GM12878 (cell line): ENCODE measurements around the gene SPATA46. TPM values are rescaled to one million over a fixed set of nuclear protein-coding genes. Genes with fewer than 3 reads are reported as not detected.

Source experiments
- ATAC-seq: fragments of 200-7000 bp; cut with Tn5 transposase; 3 replicates; pipeline ENCODE4 v1.9.1; 2020; ENCODE audit warnings: mild to moderate bottlenecking, moderate library complexity
- BruUV-seq: library from RNA; stranded (reverse); fragments of 400-500 nt; replicated peaks from 2 replicates; lab custom pipeline; 2021; lab: Mats Ljungman, UMichigan
- CTCF ChIA-PET: fragments of 300-600 bp; sonication (Branson Sonifier 250); formaldehyde crosslinking; extraction: SDS; loops from one replicate; lab custom pipeline; 2021; ENCODE audit warnings: inconsistent platforms; lab: Yijun Ruan, JAX
- POLR2A ChIA-PET: fragments of 350-600 bp; formaldehyde crosslinking; extraction: SDS; loops from one replicate; lab custom pipeline; 2021; ENCODE audit warnings: inconsistent platforms; lab: Charles Lee
- RAD21 ChIA-PET: fragments of 300-600 bp; sonication (Branson Sonifier 250); formaldehyde crosslinking; loops from one replicate; lab custom pipeline; 2023; ENCODE audit warnings: antibody characterized with exemption; ENCODE audit not compliant: unreplicated experiment; lab: Charles Lee
- SMC1A ChIA-PET: fragments of 300-600 bp; sonication (Branson Sonifier 250); formaldehyde crosslinking; loops from one replicate; lab custom pipeline; 2023; ENCODE audit not compliant: unreplicated experiment, uncharacterized antibody; lab: Charles Lee
- DNase-seq: peaks from one replicate; pipeline ENCODE4 v3.0.0-alpha.2; 2011; ENCODE audit warnings: low read depth, low spot score
- FAIRE-seq: peaks from 3 replicates; lab custom pipeline; 2011; peaks lifted over from hg19 to GRCh38; lab: Jason Lieb, UNC
- H2AFZ ChIP-seq: 2 replicates; pipeline ENCODE4 v1.6.0; 2011; ENCODE audit warnings: low read depth, low read length, control low read depth; ENCODE audit not compliant: control insufficient read depth
- H3K27ac ChIP-seq: 2 replicates; pipeline ENCODE4 v1.5.1; 2011; ENCODE audit warnings: control low read depth; ENCODE audit not compliant: control insufficient read depth, insufficient read depth
- H3K27me3 ChIP-seq, 2 experiments: replicated peaks in 1 of 2; 2 replicates each; pipeline versions ENCODE4 v1.6.0 to v1.6.1; 2011; ENCODE audit warnings: low read length in 1 of 2; ENCODE audit not compliant: control insufficient read depth in 2 of 2, insufficient read depth in 2 of 2
- H3K36me3 ChIP-seq, 2 experiments: 2 replicates each; pipeline ENCODE4 v1.5.1; 2011; ENCODE audit warnings: low read length in 1 of 2; ENCODE audit not compliant: control insufficient read depth in 2 of 2, insufficient read depth in 2 of 2
- H3K4me1 ChIP-seq: 2 replicates; pipeline ENCODE4 v1.6.1; 2011; ENCODE audit warnings: mild to moderate bottlenecking, low read length, moderate library complexity, mixed read lengths; ENCODE audit not compliant: control insufficient read depth, insufficient read depth
- H3K4me2 ChIP-seq: 2 replicates; pipeline ENCODE4 v1.6.0; 2011; ENCODE audit warnings: control low read depth; ENCODE audit not compliant: control insufficient read depth, insufficient read depth
- H3K4me3 ChIP-seq: fragments of 200-600 bp; sonication (generic); 2 replicates; pipeline ENCODE4 v1.5.1; 2016
- H3K79me2 ChIP-seq: 2 replicates; pipeline ENCODE4 v1.6.0; 2011; ENCODE audit warnings: low read length; ENCODE audit not compliant: control insufficient read depth, insufficient read depth
- H3K9ac ChIP-seq: 2 replicates; pipeline ENCODE4 v1.8.0; 2011; ENCODE audit warnings: low read length, control low read depth, mixed read lengths; ENCODE audit not compliant: control insufficient read depth, insufficient read depth
- H3K9me3 ChIP-seq: replicated peaks from 3 replicates; pipeline ENCODE4 v1.5.1; 2011; ENCODE audit warnings: mild to moderate bottlenecking, low read length; ENCODE audit not compliant: control insufficient read depth, insufficient read depth
- H4K20me1 ChIP-seq: 2 replicates; pipeline ENCODE4 v1.6.0; 2011; ENCODE audit not compliant: control insufficient read depth, insufficient read depth
- ASH2L ChIP-seq: fragments of 300-600, 200-600 bp; sonication (generic); IDR thresholded peaks from 2 replicates; pipeline ENCODE4 v1.6.1; 2017; ENCODE audit warnings: low read depth, mild to moderate bottlenecking, borderline replicate concordance
- CHD2 ChIP-seq: IDR thresholded peaks from 2 replicates; pipeline ENCODE4 v1.6.1; 2011; ENCODE audit warnings: low read depth, low read length, improper control_type of control experiment, borderline replicate concordance
- E4F1 ChIP-seq: fragments of 450-650 bp; IDR thresholded peaks from 2 replicates; pipeline ENCODE4 v1.6.1; 2018; ENCODE audit warnings: borderline replicate concordance, mild to moderate bottlenecking; ENCODE audit not compliant: partially characterized antibody
- EP300 ChIP-seq, 2 experiments: fragments of 150-350 bp in 1 of 2; IDR thresholded peaks; 2 replicates each; pipeline ENCODE4 v1.6.1; 2011 to 2012; ENCODE audit warnings: low read depth in 2 of 2, low read length in 2 of 2, borderline replicate concordance in 1 of 2, improper control_type of control experiment in 1 of 2, inconsistent platforms in 1 of 2; ENCODE audit not compliant: control insufficient read depth in 1 of 2
- FOXM1 ChIP-seq: IDR thresholded peaks from 2 replicates; pipeline ENCODE4 v1.6.1; 2012; ENCODE audit warnings: low read depth, mild to moderate bottlenecking, inconsistent platforms, low read length, moderate library complexity
- NBN ChIP-seq: fragments of 450-650 bp; IDR thresholded peaks from 2 replicates; pipeline ENCODE4 v1.6.1; 2016
- POLR2AphosphoS2 ChIP-seq: IDR thresholded peaks from 2 replicates; pipeline ENCODE4 v1.6.1; 2011; ENCODE audit warnings: low read depth, mild to moderate bottlenecking, low read length, improper control_type of control experiment, moderate library complexity
- POU2F2 ChIP-seq: IDR thresholded peaks from 3 replicates; pipeline ENCODE4 v1.6.1; 2011; ENCODE audit warnings: low read depth, mild to moderate bottlenecking, low read length, borderline replicate concordance
- SUPT20H ChIP-seq: IDR thresholded peaks from 2 replicates; pipeline ENCODE4 v1.6.1; 2011; ENCODE audit warnings: low read depth, mild to moderate bottlenecking, low read length, moderate library complexity, borderline replicate concordance; ENCODE audit not compliant: control insufficient read depth
- YBX1 ChIP-seq: fragments of 450-650 bp; IDR thresholded peaks from 2 replicates; pipeline ENCODE4 v1.6.1; 2016; ENCODE audit warnings: antibody characterized with exemption
- ZNF207 ChIP-seq: fragments of 450-650 bp; IDR thresholded peaks from 2 replicates; pipeline ENCODE4 v1.6.1; 2014; ENCODE audit warnings: antibody characterized with exemption, mild to moderate bottlenecking, borderline replicate concordance
- ZNF217 ChIP-seq: fragments of 450-650 bp; IDR thresholded peaks from 2 replicates; pipeline ENCODE4 v1.6.1; 2017; ENCODE audit warnings: antibody characterized with exemption, mild to moderate bottlenecking
- ZNF274 ChIP-seq: IDR thresholded peaks from one replicate; pipeline ENCODE4 v1.8.0; 2011; ENCODE audit not compliant: insufficient read length, insufficient read depth
- WGBS: methylation state at CpG from one replicate; pipeline ENCODE4 v1.1.6; 2016; ENCODE audit warnings: low lambda C conversion rate; ENCODE audit not compliant: insufficient replicate concordance, insufficient coverage; ENCODE audit errors: missing lambda C conversion rate; 5-methylcytosine and 5-hydroxymethylcytosine counted together
- in situ Hi-C: fragments of 300-500 bp; cut with MboI; formaldehyde crosslinking; loops from 9 replicates; pipeline ENCODE4 v1.14.3; 2018; ENCODE audit warnings: mixed read lengths
- intact Hi-C: fragments of 100-400 bp; cut with micrococcal nuclease; formaldehyde crosslinking; loops from one replicate; pipeline ENCODE4 v1.14.2; 2022; ENCODE audit not compliant: unreplicated experiment
- polyA plus RNA-seq, 11 experiments: library from polyadenylated mRNA; depleted of rRNA in 4 of 11; unstranded in 6 of 11; stranded (reverse) in 5 of 11; fragments of >200 nt; fragmentation: Nextera tagmentation in 4 of 11; fragmentation: Illumina TruSeq in 1 of 11; extraction: Ambion mirVana in 4 of 11; extraction: Trizol in 1 of 11; gene quantifications; 1 replicate in 1 of 11; 2 replicates in 10 of 11; pipeline versions ENCODE4 v1.2.1 to v1.2.3, GENCODE V29; 2011 to 2016; ENCODE audit warnings: inconsistent platforms in 2 of 11, missing spikeins in 2 of 11, low read depth in 1 of 11
- total RNA-seq, 4 experiments: library from RNA; depleted of rRNA in 3 of 4; stranded (reverse); fragments of >200 nt in 3 of 4; fragmentation: Illumina TruSeq in 1 of 4; extraction: Trizol in 1 of 4; gene quantifications; 2 replicates each; pipeline versions ENCODE4 v1.2.1 to v1.2.3, GENCODE V29; 2013 to 2021
- TF ChIP-seq, protein P1 (sequence below): IDR thresholded peaks from 2 replicates; pipeline ENCODE4 v1.6.1; 2011; ENCODE audit warnings: low read depth, mild to moderate bottlenecking, low read length, moderate library complexity, borderline replicate concordance; ENCODE audit errors: extremely low read depth
- TF ChIP-seq, protein P2 (sequence below): IDR thresholded peaks from 2 replicates; pipeline ENCODE4 v1.6.1; 2012; ENCODE audit warnings: low read depth, low read length, improper control_type of control experiment
- TF ChIP-seq, protein P3 (sequence below): fragments of 450-650 bp; IDR thresholded peaks from 2 replicates; pipeline ENCODE4 v1.6.1; 2017; ENCODE audit warnings: borderline replicate concordance

Gene SPATA46
- total and polyA plus RNA-seq, 10 of the 15 experiments (the other 5 are each of a cell fraction or from before 2014, with no cell fraction given), result not detected

DNA sequence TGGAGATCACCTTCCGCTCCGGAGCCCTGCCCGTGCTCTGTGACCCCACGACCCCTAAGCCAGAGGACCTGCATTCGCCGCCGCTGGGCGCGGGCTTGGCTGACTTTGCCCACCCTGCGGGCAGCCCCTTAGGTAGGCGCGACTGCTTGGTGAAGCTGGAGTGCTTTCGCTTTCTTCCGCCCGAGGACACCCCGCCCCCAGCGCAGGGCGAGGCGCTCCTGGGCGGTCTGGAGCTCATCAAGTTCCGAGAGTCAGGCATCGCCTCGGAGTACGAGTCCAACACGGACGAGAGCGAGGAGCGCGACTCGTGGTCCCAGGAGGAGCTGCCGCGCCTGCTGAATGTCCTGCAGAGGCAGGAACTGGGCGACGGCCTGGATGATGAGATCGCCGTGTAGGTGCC is 9.6 kb downstream of the SPATA46 start:
- no TSS peak for BruUV-seq
- Histone ChIP-seq H3K9me3 (no peaks in the 10 kb centered on the region), H3K4me3 (no peak overlapping the region), H3K4me2 (no peak overlapping the region), H3K27me3 (no peaks in the 10 kb centered on the region), H3K9ac (no peak overlapping the region), H3K36me3 (no peaks in the 10 kb centered on the region), H3K79me2 (no peaks in the 10 kb centered on the region), H3K27ac (no peak overlapping the region), H4K20me1 (no peaks in the 10 kb centered on the region), H2AFZ (no peak overlapping the region), H3K4me1 (peaks cover under 1% of the 10 kb centered on the region; the same call in 1 of the 2 replicates)
- FAIRE-seq (no peak), DNase-seq (no peak), ATAC-seq (no peak)
- ChIA-PET POLR2A (no interaction called here), CTCF (no interaction called here), SMC1A (interaction anchor here (1.1 to 1.4 kb wide), 2 partner anchors 20 to 24 kb away, joined by 3 to 5 read pairs; no protein-coding TSS in a partner anchor), RAD21 (interaction anchor here (1.1 to 1.9 kb wide), 2 partner anchors 9 to 15 kb away, joined by 3 to 5 read pairs; no protein-coding TSS in a partner anchor)
- intact Hi-C loops, result no loop called here
- WGBS, result 65% methylated on average over 35 of the region's 36 CpGs
- in situ Hi-C loops, result no loop called here
- TF ChIP-seq EP300 (IDR thresholded peaks at IDR 0.05; ENCODE audit: borderline replicate concordance in 1 of 2, control insufficient read depth in 1 of 2, low read depth in 2 of 2, low read length in 2 of 2), result no peak
- no peak for TF ChIP-seq CHD2
- TF ChIP-seq, protein P1, sequence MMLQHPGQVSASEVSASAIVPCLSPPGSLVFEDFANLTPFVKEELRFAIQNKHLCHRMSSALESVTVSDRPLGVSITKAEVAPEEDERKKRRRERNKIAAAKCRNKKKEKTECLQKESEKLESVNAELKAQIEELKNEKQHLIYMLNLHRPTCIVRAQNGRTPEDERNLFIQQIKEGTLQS, result no peak
- TF ChIP-seq ZNF274, result no peak
- no peak for TF ChIP-seq NBN
- no peak for TF ChIP-seq ZNF207
- TF ChIP-seq, protein P2, sequence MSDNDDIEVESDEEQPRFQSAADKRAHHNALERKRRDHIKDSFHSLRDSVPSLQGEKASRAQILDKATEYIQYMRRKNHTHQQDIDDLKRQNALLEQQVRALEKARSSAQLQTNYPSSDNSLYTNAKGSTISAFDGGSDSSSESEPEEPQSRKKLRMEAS, result no peak
- TF ChIP-seq, protein P3, sequence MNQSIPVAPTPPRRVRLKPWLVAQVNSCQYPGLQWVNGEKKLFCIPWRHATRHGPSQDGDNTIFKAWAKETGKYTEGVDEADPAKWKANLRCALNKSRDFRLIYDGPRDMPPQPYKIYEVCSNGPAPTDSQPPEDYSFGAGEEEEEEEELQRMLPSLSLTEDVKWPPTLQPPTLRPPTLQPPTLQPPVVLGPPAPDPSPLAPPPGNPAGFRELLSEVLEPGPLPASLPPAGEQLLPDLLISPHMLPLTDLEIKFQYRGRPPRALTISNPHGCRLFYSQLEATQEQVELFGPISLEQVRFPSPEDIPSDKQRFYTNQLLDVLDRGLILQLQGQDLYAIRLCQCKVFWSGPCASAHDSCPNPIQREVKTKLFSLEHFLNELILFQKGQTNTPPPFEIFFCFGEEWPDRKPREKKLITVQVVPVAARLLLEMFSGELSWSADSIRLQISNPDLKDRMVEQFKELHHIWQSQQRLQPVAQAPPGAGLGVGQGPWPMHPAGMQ, result no peak
- no peak for TF ChIP-seq POLR2AphosphoS2
- TF ChIP-seq FOXM1, result no peak
- TF ChIP-seq SUPT20H, result no peak
- TF ChIP-seq E4F1, result no peak
- TF ChIP-seq POU2F2, result no peak
- TF ChIP-seq ZNF217, result no peak
- TF ChIP-seq ASH2L, result no peak
- no peak for TF ChIP-seq YBX1
